DND-41 (cell line): ENCODE data around the gene CHTF18.

Experiments
- ATAC-seq: fragments of 200-7000 bp; cut with Tn5 transposase; 3 replicates; pipeline ENCODE4 v1.9.1; 2021; ENCODE audit warnings: low read depth; ENCODE audit not compliant: insufficient read depth
- DNase-seq: peaks from one replicate; pipeline ENCODE4 v3.0.0-alpha.2; 2020
- H2AFZ ChIP-seq: 2 replicates; pipeline ENCODE4 v1.6.0; 2012; ENCODE audit warnings: low read depth, low read length
- H3K27ac ChIP-seq: 2 replicates; pipeline ENCODE4 v1.5.1; 2012; ENCODE audit warnings: low read length, inconsistent platforms
- H3K27me3 ChIP-seq: fragments of 200-600 bp; sonication (generic); 2 replicates; pipeline ENCODE4 v1.6.0; 2012; ENCODE audit warnings: low read length, mild to moderate bottlenecking, inconsistent platforms; ENCODE audit not compliant: insufficient read depth, poor library complexity
- H3K36me3 ChIP-seq: 2 replicates; pipeline ENCODE4 v1.5.1; 2012; ENCODE audit warnings: low read length, inconsistent platforms; ENCODE audit not compliant: insufficient read depth
- H3K4me1 ChIP-seq: 2 replicates; pipeline ENCODE4 v1.5.1; 2012; ENCODE audit warnings: mild to moderate bottlenecking, low read length; ENCODE audit not compliant: insufficient read depth
- H3K4me2 ChIP-seq: 2 replicates; pipeline ENCODE4 v1.6.0; 2012; ENCODE audit warnings: mild to moderate bottlenecking, moderate library complexity, low read length, inconsistent platforms; ENCODE audit not compliant: insufficient read depth
- H3K4me3 ChIP-seq, 2 experiments: fragments of 200-600 bp in 1 of 2; shearing (Covaris generic) in 1 of 2; 2 replicates each; pipeline ENCODE4 v1.5.1; 2012 to 2016; ENCODE audit warnings: inconsistent platforms in 2 of 2, low read length in 2 of 2, mild to moderate bottlenecking in 2 of 2, low read depth in 1 of 2, moderate library complexity in 1 of 2
- H3K79me2 ChIP-seq: 2 replicates; pipeline ENCODE4 v1.6.0; 2012; ENCODE audit warnings: low read length, inconsistent platforms; ENCODE audit not compliant: insufficient read depth
- H3K9ac ChIP-seq: 2 replicates; pipeline ENCODE4 v1.6.0; 2012; ENCODE audit warnings: low read depth, mild to moderate bottlenecking, inconsistent platforms, low read length, moderate library complexity
- H3K9me3 ChIP-seq: 2 replicates; pipeline ENCODE4 v1.5.1; 2012; ENCODE audit warnings: low read length, moderate library complexity, mild to moderate bottlenecking, inconsistent platforms; ENCODE audit not compliant: insufficient read depth, severe bottlenecking
- H4K20me1 ChIP-seq: 2 replicates; pipeline ENCODE4 v1.6.0; 2012; ENCODE audit warnings: low read length; ENCODE audit not compliant: insufficient read depth
- CTCF ChIP-seq: IDR thresholded peaks from 2 replicates; pipeline ENCODE4 v1.5.1; 2012; ENCODE audit warnings: borderline replicate concordance, low read length, moderate library complexity, mild to moderate bottlenecking; ENCODE audit not compliant: poor library complexity, severe bottlenecking; ENCODE audit errors: extremely low read depth
- EZH2 ChIP-seq: IDR thresholded peaks from 3 replicates; pipeline ENCODE4 v1.6.1; 2012; ENCODE audit warnings: borderline replicate concordance, low read depth, mild to moderate bottlenecking, moderate library complexity, low read length, inconsistent platforms; ENCODE audit not compliant: severe bottlenecking

The CHTF18 gene

GRCh38 chr16:842711-843560 is 54.5 kb downstream of the CHTF18 start:
- no peak for DNase-seq

GRCh38 chr16:843771-844170 is 55.4 kb downstream of the CHTF18 start:
- Histone ChIP-seq H3K9ac (no peak overlapping the region), H2AFZ (no peak overlapping the region), H3K79me2 (no peaks in the 10 kb centered on the region), H3K4me3 (no peak overlapping the region), H3K4me2 (no peak overlapping the region), H3K27ac (no peak overlapping the region), H4K20me1 (no peaks in the 10 kb centered on the region), H3K27me3 (no peaks in the 10 kb centered on the region), H3K4me1 (no peaks in the 10 kb centered on the region), H3K9me3 (no peaks in the 10 kb centered on the region), H3K36me3 (no peaks in the 10 kb centered on the region)
- ATAC-seq (no peak), DNase-seq (no peak)
- TF ChIP-seq CTCF (no peak), EZH2 (no peak)

More at GRCh38 chr16:842711-843560, 54.5 kb downstream of the CHTF18 start:
- Histone ChIP-seq H3K9ac (no peak overlapping the region), H4K20me1 (no peaks in the 10 kb centered on the region), H3K27ac (no peak overlapping the region), H2AFZ (no peak overlapping the region), H3K4me3 (no peak overlapping the region), H3K4me2 (no peak overlapping the region), H3K79me2 (no peaks in the 10 kb centered on the region), H3K36me3 (no peaks in the 10 kb centered on the region), H3K27me3 (no peaks in the 10 kb centered on the region), H3K4me1 (no peaks in the 10 kb centered on the region), H3K9me3 (no peaks in the 10 kb centered on the region)
- no peak for TF ChIP-seq CTCF
- no peak for TF ChIP-seq EZH2
- no peak for ATAC-seq

GRCh38 chr16:844638-845350 is 56.4 kb downstream of the CHTF18 start:
- TF ChIP-seq CTCF, result no peak
- no peak for TF ChIP-seq EZH2
- peaks cover under 1% of the 10 kb centered on the region for H3K9me3 ChIP-seq
- H3K9ac ChIP-seq, result no peak overlapping the region
- H3K4me1 ChIP-seq, result no peaks in the 10 kb centered on the region
- no peak overlapping the region for H3K4me3 ChIP-seq
- ATAC-seq (no peak), DNase-seq (no peak)
- no peak overlapping the region for H3K27ac ChIP-seq
- H3K36me3 ChIP-seq, result no peaks in the 10 kb centered on the region
- H3K4me2 ChIP-seq, result no peak overlapping the region
- H3K79me2 ChIP-seq, result no peaks in the 10 kb centered on the region
- H3K27me3 ChIP-seq, result no peaks in the 10 kb centered on the region
- H4K20me1 ChIP-seq, result no peaks in the 10 kb centered on the region
- no peak overlapping the region for H2AFZ ChIP-seq
